NCI-H2081 (cell line): ENCODE data around the gene PRCP.

Source experiments
- DNase-seq, 2 experiments: peaks; one replicate each; lab custom pipeline; 2025; lab: John Stamatoyannopoulos, UW

Gene PRCP

DNA sequence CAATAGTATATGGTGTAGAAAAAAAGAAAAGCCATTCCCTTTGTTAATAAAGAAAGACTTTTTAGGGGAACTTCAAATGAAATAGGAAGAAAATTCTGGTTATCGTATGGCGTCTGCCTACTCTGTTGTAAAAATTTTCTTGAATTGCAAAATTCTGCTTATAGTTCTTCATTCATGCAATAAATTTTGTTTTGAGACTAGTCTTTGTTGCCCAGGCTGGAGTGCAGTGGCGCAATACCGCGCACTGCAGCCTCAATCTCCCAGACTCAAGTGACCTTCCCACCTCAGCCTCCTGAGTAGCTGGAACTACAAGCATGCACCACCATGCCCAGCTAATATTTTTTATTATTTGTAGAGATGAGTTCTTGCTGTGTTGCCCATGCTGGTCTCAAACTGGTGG lies 7.1 kb upstream of the PRCP start:
- no peak for DNase-seq

- DNase-seq = no peak
Observed at GRCh38 chr11:82906931-82907330, 6.7 kb upstream of the PRCP start.

GRCh38 chr11:82906236-82906635 lies 6.0 kb upstream of the PRCP start:
- peak; percentile 12 to 29 for DNase-seq

DNA sequence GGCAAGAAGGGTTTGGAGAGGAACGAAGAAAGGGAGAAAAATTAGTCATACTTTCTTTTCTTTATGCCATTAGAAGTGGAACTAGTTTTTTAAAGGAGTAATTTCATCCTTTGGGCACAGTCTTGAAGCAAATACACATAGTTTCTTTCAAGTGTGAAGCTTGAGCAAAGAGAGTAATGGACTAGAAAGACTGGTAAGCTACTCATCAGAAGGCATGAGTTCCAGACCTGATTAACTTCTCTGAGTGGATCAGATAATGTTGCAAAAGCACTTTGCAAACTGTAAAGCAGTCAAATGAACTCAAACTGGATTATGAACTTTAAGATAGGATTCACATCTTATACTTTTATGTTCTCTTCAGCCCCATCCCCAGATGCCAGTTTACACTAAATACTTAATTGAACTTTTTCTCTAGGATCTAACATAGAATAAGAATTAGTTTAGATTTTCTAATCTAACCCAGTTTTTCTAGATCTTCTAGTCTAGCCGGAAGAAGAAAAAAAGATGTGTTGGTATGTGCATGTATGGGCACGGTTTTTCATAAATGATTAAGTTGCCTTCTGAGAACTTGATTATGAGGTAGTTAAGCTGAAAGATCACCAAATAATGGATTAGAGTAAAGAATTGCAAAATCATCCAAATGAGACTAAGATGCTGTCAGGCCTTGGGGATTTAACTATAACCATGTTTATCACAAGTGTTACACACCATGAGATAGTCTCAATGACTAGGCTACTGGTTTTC lies 3.8 kb upstream of the PRCP start:
- DNase-seq = no peak

DNA sequence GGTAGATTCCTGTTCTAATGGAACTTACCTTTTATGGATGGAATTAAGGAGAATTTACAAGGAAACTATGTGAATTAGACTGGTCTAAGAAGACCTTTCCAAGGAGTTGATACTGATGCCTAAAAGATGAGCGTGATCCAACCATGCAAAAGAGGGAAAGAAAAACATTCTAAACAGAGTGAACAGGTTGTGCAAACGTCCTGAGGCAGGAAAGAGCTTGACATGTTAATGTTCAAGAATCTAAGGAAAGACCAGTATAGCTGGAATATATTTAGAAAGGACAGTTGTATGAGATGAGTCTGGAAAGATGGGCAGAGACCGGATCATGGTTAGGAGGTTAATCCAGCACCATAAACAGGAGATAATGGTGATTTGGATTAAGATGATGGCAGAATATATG lies 2.6 kb upstream of the PRCP start:
- DNase-seq = no peak

GRCh38 chr11:82901922-82902485 lies 1.8 kb upstream of the PRCP start:
- peak in 1 of 2 experiments; percentile 24 for DNase-seq

DNA sequence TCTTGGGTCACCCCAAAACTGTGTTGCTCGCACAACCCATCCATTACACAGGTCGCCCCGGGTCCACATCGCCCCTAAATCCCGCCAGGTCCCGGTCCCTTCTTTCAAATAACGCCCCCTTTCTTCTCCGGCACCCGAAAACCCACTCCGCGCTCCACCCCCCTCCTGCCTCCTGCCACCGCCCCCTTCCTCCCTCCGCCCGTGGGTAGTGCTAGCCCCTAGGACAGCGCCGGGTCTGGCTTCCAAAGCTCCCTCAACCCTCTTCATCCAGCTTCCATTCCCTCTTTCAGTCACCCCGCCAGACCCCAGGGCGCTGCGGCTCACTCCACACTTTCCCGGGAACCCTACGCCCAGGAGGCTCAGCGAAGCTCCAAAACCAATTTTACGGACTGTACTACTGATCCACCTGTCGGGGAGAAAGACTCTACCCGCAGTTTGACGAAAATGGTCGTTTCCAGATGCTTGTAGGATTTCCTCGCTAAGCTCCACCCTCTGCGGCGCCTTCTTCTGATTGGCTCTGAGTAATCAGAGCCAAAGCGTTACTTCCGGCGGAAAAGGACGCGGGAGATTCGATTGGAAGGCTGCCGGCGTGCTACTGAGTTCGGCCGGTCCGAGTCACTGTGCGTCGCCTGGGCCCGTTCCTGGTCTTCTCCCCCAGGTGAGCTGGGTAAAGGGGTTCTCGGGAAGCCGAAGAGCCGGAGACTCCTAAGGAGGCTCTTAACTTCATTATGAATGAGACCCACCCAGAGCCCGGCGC lies 1.1 kb upstream of the PRCP start, which contains the start of gene DDIAS:
Gene DDIAS (plus strand): TSS at position 572 of the 757 bp plus-strand sequence. CDS start 13,003 bp downstream, outside the sequence.
- DNase-seq = peak; percentile 97 to 99

DNA sequence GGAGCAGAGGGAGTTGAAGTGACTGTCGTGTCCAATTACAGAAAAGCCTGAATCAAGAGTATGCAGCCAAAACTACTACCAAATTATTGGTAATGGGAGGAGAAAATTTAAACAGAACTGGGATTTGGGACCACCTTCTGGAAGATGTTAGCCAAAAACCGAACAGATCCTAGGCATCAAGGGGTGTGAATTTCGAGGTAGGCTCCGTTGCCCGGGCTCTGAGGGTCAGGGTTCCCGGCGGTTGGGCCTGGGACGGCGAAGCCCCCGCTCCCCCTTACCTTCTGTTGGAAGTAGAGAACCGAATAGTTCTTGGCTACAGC lies 313 bp downstream of the PRCP start:
- DNase-seq = no peak

DNA sequence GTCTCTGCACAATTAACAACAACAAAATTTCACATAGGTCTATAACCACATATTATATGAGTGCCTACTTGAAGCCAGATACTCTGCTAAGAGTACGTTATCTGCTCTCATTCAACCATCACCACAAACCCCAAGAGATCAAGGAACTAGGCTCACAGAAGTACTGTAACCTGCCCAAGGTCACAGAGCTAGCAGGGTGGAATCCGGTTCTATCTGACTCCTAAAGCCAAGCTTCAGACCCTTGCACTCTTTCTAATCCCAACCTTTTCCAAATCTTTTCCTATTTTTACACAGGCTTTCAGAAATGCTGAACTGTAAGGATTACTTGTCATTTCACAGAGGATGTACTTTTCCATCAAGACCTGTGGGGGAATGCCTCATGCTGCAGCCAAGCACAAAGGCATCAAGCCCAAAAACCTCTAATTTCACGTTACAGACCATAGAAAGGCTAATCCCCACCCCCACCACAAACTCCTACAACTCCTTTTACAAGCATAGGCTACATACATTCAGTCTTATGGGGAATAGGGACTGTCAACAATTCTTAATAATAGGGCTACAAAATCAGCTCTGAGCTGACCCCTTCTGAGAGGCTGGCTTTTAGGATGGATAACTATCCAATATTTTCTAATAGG lies 927 bp downstream of the PRCP start:
- DNase-seq = no peak

DNA sequence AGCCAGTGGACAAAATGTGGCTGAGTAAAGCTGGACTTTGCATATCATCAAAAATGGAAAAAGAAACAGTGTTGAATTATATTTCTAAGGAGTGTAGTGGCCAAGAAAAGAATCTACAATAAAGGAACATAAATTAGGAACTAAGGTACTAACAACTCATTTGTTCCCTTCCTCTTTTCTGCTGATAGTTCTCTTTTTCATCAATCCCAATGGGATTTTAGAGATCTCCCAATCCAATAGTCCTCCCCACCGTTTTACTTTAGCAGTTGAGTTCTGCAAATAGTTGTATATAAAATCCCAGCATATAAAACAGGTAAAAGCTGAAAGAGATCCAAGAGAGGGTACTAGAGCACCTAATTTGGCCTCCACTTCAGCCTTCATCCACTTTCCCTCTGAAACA lies 2.0 kb downstream of the PRCP start:
- DNase-seq = no peak

DNA sequence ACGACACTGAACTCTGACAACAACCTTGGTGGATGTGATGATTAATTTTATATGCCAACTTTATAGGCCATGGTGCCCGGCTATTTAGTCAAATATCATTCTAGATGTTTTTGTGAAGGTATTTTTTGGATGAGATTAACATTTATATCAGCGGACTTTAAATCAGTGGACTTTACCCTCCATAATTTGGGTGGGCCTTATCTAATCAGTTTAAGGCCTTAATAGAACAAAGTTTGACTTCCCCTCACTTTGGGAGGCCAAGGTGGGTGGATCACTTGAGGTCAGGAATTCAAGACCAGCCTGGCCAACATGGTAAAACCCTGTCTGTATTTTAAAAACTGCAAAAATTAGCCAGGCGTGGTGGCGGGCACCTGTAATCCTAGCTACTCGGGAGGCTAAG lies 4.0 kb downstream of the PRCP start:
- no peak for DNase-seq

- DNase-seq = no peak
Observed at GRCh38 chr11:82895437-82896091, 4.7 kb downstream of the PRCP start.

GRCh38 chr11:82892611-82893169 lies 7.5 kb downstream of the PRCP start:
- DNase-seq = no peak

DNA sequence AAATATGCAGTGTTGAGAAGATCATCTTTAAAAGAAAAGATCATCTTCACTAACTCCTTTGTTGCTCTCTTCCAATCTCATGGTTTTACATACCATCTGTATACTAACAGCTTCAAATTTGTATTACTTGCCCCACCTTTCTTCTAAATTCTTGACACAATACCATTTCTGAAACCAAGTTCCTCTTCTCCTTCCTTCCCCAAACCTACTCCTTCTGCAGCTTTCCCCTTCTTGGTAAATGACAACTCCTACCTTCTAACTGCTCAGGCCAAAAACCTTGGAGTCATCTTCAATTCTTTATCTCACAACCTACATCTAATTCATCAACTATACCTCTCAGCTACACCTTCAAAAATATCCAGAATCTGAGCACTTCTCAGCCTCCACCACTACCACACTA lies 9.3 kb downstream of the PRCP start:
- no peak for DNase-seq

DNA sequence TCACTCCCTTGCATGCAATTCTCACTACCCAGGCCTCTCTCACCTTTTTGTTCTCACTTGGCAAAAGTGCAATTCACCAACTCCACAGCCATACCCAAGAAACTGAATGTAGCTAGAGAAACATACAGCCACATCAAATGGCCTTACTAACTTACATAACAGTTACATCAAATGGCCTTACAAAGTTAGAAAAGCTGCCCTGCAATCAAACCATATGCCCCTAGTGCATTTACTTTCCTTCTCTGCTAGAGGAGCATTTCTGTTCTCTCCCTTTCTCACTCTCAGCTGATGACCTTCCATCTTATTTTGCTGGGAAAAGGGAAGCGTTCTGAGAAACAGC lies 10.3 kb downstream of the PRCP start:
- no peak for DNase-seq

GRCh38 chr11:82889133-82890001 lies 10.9 kb downstream of the PRCP start:
- no peak for DNase-seq

DNA sequence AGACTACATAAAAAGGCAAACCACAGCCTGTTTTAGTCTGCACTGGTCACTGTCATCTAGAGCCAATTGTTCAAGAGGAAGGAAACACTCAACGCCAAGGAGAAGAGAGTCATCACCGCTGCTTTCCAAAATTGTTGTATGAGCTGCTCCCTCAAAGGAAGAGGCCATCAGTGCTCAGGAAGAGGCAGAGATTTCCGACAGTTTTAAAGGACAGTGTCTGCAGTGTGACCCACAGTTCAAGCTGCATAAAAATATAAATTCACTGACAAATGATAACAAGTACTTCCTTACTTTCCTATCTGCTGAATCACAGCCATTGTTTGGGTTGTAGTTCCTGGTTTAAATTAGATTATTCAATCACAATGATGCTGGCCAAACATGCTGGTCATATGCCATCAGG lies 16.4 kb downstream of the PRCP start:
- no peak for DNase-seq

DNA sequence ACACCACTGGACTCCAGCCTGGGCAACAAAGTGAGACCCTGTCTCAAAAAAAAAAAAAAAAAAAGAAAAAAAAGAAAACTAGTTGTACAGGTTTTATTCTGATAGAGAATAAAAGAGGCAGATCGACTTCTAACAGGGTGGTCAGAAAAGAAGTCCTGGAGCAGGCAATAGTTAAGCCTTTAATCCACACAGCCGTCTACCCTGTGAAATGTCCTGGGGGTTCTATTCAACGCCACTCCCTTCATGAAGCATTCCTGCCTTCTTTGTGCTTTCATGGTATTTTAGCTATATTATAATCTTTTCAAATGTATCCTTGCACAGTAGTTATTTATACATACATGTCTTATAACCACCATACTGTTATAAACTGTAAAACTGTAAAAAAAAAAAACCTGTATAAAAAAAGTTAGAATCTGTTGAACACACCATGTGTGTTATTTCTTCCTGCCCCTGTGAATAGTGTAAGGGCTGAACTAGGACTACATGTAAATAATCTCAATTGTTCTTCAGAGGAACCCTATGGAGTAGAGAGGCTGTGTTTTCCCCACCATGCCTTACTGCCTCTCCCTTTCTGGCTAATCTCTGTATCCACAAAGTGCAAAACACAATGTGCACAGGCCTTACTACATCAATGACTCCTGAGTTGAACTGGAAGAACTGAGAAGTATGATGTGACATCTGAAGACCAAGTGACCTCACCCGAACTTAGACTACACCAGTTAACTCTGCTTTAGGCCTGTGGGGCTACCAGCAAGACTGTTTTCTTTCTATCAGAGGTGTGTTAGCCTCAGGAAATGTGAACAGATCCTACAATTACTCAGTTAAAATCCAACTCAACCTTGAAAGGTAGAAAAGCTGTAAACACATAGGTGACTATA lies 25.3 kb downstream of the PRCP start:
- DNase-seq = no peak

DNA sequence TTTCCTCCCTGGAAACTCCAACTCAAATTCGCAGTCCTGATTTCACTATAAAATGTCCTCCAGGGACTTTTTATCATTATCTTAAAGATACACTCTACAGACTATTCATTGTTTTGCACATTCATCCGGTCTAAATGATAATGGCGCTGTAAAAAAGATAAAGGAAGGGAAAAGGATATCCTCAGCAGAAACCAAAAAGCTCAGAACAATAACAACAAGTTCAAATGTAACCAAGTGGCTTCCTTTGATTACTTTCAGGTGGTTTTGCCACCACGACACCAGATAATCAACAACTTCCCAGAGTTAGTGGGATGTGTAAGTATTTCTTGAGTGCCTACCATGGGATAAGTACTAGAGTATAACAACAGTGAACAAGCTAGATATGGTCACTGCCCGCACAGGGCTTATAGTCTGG lies 26.3 kb downstream of the PRCP start:
- DNase-seq = no peak
